ENCODE data around the gene USP15.

Gene USP15

DNA sequence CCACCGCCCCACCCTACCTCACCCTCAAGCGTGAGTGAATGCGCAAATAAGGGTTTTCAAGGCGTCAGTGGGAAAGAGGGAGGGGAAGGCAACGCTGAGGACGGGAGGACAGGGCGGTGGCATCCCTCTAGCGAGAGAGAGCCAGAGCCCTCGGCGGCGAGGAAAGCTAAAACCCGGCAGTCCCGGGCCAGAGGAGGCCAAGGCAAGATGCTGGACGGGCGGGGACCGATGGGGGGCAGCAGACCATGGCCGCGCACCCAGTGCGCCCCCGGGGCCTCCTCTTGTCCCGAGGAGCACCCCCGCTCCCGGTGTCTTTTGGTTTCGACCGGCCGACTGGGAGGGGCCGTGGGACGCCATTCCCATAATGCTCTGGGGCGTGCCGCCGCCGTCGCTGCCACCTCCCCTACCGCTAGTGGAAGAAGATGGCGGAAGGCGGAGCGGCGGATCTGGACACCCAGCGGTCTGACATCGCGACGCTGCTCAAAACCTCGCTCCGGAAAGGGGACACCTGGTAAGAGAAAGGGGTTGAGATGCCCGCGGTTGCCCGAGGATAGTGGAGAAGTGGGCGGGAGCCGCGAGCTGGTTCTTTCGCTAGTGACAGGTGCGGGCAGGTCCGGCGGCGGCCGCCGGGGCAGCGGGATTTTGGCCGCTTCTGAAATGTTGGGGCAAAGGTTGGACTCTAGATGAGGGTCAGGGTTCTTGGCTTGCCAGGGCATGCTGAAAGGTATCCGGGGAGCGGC is at the start of gene USP15 (continued):
- TF ChIP-seq, protein P1, sequence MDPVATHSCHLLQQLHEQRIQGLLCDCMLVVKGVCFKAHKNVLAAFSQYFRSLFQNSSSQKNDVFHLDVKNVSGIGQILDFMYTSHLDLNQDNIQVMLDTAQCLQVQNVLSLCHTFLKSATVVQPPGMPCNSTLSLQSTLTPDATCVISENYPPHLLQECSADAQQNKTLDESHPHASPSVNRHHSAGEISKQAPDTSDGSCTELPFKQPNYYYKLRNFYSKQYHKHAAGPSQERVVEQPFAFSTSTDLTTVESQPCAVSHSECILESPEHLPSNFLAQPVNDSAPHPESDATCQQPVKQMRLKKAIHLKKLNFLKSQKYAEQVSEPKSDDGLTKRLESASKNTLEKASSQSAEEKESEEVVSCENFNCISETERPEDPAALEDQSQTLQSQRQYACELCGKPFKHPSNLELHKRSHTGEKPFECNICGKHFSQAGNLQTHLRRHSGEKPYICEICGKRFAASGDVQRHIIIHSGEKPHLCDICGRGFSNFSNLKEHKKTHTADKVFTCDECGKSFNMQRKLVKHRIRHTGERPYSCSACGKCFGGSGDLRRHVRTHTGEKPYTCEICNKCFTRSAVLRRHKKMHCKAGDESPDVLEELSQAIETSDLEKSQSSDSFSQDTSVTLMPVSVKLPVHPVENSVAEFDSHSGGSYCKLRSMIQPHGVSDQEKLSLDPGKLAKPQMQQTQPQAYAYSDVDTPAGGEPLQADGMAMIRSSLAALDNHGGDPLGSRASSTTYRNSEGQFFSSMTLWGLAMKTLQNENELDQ (tag by site-specific recombination; IDR thresholded peaks at IDR 0.05; ENCODE audit: low read depth) = peak; percentile 59; the same call in 1 of the 2 replicates
- TF ChIP-seq ZSCAN30 (tag by site-specific recombination; IDR thresholded peaks at IDR 0.05) = peak; percentile 98
- TF ChIP-seq ZNF571 (tag by site-specific recombination; IDR thresholded peaks at IDR 0.05) = no peak
- TF ChIP-seq SCRT2 (tag by site-specific recombination; IDR thresholded peaks at IDR 0.05) = 0 out of 2 replicates have a peak, but pooled peaks have one; percentile 20
- TF ChIP-seq, protein P2, sequence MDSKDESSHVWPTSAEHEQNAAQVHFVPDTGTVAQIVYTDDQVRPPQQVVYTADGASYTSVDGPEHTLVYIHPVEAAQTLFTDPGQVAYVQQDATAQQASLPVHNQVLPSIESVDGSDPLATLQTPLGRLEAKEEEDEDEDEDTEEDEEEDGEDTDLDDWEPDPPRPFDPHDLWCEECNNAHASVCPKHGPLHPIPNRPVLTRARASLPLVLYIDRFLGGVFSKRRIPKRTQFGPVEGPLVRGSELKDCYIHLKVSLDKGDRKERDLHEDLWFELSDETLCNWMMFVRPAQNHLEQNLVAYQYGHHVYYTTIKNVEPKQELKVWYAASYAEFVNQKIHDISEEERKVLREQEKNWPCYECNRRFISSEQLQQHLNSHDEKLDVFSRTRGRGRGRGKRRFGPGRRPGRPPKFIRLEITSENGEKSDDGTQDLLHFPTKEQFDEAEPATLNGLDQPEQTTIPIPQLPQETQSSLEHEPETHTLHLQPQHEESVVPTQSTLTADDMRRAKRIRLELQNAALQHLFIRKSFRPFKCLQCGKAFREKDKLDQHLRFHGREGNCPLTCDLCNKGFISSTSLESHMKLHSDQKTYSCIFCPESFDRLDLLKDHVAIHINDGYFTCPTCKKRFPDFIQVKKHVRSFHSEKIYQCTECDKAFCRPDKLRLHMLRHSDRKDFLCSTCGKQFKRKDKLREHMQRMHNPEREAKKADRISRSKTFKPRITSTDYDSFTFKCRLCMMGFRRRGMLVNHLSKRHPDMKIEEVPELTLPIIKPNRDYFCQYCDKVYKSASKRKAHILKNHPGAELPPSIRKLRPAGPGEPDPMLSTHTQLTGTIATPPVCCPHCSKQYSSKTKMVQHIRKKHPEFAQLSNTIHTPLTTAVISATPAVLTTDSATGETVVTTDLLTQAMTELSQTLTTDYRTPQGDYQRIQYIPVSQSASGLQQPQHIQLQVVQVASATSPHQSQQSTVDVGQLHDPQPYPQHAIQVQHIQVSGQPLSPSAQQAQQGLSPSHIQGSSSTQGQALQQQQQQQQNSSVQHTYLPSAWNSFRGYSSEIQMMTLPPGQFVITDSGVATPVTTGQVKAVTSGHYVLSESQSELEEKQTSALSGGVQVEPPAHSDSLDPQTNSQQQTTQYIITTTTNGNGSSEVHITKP (tag by site-specific recombination; IDR thresholded peaks at IDR 0.05) = peak; percentile 99
- no peak for TF ChIP-seq ZNF292 (tag by site-specific recombination; IDR thresholded peaks at IDR 0.05; ENCODE audit: borderline replicate concordance, low read depth)
- TF ChIP-seq ZNF660 (tag by site-specific recombination; IDR thresholded peaks at IDR 0.05) = peak; percentile 98
- TF ChIP-seq HOXD13 (CRISPR knock-in tag; IDR thresholded peaks at IDR 0.05; ENCODE audit: borderline replicate concordance) = no peak
- TF ChIP-seq ZNF335 (tag by site-specific recombination; conservative IDR thresholded peaks at IDR 0.05) = peak; percentile 59
- peak; percentile 94 for TF ChIP-seq ZXDB (tag by site-specific recombination; IDR thresholded peaks at IDR 0.05)
- TF ChIP-seq, protein P3, sequence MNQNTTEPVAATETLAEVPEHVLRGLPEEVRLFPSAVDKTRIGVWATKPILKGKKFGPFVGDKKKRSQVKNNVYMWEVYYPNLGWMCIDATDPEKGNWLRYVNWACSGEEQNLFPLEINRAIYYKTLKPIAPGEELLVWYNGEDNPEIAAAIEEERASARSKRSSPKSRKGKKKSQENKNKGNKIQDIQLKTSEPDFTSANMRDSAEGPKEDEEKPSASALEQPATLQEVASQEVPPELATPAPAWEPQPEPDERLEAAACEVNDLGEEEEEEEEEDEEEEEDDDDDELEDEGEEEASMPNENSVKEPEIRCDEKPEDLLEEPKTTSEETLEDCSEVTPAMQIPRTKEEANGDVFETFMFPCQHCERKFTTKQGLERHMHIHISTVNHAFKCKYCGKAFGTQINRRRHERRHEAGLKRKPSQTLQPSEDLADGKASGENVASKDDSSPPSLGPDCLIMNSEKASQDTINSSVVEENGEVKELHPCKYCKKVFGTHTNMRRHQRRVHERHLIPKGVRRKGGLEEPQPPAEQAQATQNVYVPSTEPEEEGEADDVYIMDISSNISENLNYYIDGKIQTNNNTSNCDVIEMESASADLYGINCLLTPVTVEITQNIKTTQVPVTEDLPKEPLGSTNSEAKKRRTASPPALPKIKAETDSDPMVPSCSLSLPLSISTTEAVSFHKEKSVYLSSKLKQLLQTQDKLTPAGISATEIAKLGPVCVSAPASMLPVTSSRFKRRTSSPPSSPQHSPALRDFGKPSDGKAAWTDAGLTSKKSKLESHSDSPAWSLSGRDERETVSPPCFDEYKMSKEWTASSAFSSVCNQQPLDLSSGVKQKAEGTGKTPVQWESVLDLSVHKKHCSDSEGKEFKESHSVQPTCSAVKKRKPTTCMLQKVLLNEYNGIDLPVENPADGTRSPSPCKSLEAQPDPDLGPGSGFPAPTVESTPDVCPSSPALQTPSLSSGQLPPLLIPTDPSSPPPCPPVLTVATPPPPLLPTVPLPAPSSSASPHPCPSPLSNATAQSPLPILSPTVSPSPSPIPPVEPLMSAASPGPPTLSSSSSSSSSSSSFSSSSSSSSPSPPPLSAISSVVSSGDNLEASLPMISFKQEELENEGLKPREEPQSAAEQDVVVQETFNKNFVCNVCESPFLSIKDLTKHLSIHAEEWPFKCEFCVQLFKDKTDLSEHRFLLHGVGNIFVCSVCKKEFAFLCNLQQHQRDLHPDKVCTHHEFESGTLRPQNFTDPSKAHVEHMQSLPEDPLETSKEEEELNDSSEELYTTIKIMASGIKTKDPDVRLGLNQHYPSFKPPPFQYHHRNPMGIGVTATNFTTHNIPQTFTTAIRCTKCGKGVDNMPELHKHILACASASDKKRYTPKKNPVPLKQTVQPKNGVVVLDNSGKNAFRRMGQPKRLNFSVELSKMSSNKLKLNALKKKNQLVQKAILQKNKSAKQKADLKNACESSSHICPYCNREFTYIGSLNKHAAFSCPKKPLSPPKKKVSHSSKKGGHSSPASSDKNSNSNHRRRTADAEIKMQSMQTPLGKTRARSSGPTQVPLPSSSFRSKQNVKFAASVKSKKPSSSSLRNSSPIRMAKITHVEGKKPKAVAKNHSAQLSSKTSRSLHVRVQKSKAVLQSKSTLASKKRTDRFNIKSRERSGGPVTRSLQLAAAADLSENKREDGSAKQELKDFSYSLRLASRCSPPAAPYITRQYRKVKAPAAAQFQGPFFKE (tag by site-specific recombination; IDR thresholded peaks at IDR 0.05; ENCODE audit: borderline replicate concordance) = no peak
- peak; percentile 95 for TF ChIP-seq ZBTB20 (tag by site-specific recombination; IDR thresholded peaks at IDR 0.05)
- TF ChIP-seq ZNF146 (tag by site-specific recombination; IDR thresholded peaks at IDR 0.05) = no peak
- TF ChIP-seq ZNF837 (tag by site-specific recombination; IDR thresholded peaks at IDR 0.05) = no peak
- no peak for TF ChIP-seq ZNF266 (tag by site-specific recombination; IDR thresholded peaks at IDR 0.05; ENCODE audit: low read depth)
- TF ChIP-seq, protein P4, sequence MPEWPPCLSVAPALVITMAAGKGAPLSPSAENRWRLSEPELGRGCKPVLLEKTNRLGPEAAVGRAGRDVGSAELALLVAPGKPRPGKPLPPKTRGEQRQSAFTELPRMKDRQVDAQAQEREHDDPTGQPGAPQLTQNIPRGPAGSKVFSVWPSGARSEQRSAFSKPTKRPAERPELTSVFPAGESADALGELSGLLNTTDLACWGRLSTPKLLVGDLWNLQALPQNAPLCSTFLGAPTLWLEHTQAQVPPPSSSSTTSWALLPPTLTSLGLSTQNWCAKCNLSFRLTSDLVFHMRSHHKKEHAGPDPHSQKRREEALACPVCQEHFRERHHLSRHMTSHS (tag by site-specific recombination; IDR thresholded peaks at IDR 0.05) = no peak
- TF ChIP-seq, protein P5, sequence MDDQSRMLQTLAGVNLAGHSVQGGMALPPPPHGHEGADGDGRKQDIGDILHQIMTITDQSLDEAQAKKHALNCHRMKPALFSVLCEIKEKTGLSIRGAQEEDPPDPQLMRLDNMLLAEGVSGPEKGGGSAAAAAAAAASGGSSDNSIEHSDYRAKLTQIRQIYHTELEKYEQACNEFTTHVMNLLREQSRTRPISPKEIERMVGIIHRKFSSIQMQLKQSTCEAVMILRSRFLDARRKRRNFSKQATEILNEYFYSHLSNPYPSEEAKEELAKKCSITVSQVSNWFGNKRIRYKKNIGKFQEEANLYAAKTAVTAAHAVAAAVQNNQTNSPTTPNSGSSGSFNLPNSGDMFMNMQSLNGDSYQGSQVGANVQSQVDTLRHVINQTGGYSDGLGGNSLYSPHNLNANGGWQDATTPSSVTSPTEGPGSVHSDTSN (CRISPR knock-in tag; IDR thresholded peaks at IDR 0.05) = no peak
- TF ChIP-seq ZNF121 (tag by site-specific recombination; IDR thresholded peaks at IDR 0.05) = no peak
- TF ChIP-seq, protein P6, sequence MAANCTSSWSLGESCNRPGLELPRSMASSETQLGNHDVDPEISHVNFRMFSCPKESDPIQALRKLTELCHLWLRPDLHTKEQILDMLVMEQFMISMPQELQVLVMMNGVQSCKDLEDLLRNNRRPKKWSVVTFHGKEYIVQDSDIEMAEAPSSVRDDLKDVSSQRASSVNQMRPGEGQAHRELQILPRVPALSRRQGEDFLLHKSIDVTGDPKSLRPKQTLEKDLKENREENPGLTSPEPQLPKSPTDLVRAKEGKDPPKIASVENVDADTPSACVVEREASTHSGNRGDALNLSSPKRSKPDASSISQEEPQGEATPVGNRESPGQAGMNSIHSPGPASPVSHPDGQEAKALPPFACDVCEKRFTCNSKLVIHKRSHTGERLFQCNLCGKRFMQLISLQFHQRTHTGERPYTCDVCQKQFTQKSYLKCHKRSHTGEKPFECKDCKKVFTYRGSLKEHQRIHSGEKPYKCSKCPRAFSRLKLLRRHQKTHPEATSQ (tag by site-specific recombination; IDR thresholded peaks at IDR 0.05) = 0 out of 2 replicates have a peak, but pooled peaks have one; percentile 76
- TF ChIP-seq SETDB1 (IDR thresholded peaks at IDR 0.05; ENCODE audit: insufficient read length, low read length) = no peak
- TF ChIP-seq GFI1B (tag by site-specific recombination; IDR thresholded peaks at IDR 0.05) = no peak
- TF ChIP-seq HOXC10 (CRISPR knock-in tag; IDR thresholded peaks at IDR 0.05) = no peak
- TF ChIP-seq WT1 (tag by site-specific recombination; IDR thresholded peaks at IDR 0.05) = peak; percentile 69
- TF ChIP-seq ZNF747 (tag by site-specific recombination; IDR thresholded peaks at IDR 0.05) = no peak
